ENCODE data around the gene MPDZ.
A peak's percentile ranks its signal among the peaks of the same experiment; 100 is the strongest.

MPDZ gene, protein sequence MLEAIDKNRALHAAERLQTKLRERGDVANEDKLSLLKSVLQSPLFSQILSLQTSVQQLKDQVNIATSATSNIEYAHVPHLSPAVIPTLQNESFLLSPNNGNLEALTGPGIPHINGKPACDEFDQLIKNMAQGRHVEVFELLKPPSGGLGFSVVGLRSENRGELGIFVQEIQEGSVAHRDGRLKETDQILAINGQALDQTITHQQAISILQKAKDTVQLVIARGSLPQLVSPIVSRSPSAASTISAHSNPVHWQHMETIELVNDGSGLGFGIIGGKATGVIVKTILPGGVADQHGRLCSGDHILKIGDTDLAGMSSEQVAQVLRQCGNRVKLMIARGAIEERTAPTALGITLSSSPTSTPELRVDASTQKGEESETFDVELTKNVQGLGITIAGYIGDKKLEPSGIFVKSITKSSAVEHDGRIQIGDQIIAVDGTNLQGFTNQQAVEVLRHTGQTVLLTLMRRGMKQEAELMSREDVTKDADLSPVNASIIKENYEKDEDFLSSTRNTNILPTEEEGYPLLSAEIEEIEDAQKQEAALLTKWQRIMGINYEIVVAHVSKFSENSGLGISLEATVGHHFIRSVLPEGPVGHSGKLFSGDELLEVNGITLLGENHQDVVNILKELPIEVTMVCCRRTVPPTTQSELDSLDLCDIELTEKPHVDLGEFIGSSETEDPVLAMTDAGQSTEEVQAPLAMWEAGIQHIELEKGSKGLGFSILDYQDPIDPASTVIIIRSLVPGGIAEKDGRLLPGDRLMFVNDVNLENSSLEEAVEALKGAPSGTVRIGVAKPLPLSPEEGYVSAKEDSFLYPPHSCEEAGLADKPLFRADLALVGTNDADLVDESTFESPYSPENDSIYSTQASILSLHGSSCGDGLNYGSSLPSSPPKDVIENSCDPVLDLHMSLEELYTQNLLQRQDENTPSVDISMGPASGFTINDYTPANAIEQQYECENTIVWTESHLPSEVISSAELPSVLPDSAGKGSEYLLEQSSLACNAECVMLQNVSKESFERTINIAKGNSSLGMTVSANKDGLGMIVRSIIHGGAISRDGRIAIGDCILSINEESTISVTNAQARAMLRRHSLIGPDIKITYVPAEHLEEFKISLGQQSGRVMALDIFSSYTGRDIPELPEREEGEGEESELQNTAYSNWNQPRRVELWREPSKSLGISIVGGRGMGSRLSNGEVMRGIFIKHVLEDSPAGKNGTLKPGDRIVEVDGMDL (N-terminal part only)

DNA sequence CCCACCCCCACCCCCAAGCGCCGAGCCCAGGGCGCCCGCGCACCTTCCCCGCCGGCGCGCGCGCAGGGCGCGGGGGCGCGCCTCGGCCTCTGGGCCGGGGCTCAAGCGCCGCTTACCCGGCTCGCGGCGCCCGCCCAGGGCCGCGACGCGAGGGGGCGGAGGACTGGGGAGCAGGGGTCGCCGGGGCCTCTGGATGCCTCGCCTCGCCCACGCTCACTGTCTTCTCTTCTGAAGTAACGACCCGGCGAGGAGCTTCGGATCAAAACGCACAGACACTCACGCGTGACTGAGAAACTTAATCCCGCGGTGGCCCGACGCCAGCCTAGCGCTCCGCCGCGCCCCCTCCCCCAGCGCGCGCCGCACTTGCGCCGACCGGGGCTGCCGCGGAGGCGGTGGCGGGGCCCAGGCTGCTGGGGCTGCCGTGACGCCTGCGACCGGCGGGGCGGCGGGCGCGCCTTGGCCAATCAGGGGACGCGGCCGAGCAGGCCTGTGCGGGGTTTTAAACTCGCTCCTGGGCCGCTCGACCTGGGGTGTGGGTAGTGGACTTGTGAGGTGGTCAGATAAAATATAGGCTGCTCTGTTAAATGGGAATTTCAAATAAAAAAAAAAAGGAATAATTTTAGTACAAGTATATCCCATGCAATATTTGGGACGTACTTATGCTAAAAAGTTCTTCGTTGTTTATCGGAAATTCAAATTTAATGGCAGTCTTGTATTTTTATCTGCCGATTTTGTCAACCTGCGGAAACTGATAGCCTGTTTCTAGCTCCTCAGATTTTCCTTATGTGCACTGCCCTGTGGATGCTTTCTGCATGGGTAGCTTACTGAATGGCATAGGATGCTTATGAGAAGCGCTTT, at the start of gene MPDZ:
MPDZ (minus strand) TSS at position 409 of the 858 bp plus-strand sequence. CDS start 29,377 bp downstream, outside the sequence.
- peak; percentile 49 for DNase-seq

DNA sequence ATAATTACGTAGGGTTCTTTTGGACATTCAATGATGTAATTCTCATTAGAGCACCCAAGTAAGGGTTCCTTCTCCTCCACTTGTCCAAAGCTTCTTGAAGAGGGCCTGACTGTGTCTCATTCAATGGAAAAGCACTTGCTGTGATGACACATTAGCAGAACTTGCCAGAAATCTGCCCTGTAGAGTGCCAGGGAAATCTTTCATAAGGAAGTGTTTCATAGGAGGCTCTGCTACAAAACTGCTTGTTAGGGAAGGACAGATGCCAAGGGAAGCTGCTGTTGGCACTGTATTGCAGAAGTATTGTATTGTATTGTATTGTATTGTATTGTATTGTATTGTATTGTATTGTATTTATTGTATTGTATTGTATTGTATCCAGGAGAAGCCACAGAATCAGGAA, 45.5 kb upstream of the MPDZ start:
- peak; percentile 55 for DNase-seq

DNA sequence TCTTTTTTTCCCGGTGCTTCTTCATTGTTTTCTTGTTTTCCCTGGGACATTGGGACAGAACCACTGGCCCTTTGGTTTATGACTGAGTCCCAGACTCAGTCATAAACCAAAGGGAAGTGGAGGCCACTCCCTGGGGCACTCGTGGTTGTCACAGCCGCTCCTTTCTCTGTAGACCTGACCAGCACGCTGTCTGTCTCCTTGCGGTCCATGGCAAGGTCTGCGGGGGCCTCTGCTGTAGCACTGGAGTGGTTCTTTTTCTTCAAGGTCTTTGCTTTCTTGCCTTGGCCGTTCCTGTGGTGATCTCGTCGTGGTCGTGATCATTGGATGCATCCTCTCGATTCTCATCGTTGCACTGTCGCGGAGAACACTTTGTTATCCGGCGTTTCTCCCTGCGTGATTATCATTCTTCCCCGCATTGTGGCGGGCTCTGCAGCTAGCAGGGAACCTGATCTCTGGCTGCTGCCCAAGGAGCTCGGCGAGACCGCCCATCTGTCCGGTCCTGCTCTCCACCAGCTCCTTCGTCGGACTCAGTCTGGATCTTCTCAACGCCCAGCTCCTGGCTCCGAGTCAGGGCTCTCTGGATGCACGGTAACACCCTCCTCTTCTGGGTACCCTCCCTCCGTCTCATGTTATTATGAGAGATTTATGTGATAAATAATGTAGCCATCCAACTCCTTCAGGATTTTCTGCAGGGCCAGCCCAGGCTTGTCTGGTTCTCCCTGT, 43.5 kb upstream of the MPDZ start:
- DNase-seq = no peak

DNA sequence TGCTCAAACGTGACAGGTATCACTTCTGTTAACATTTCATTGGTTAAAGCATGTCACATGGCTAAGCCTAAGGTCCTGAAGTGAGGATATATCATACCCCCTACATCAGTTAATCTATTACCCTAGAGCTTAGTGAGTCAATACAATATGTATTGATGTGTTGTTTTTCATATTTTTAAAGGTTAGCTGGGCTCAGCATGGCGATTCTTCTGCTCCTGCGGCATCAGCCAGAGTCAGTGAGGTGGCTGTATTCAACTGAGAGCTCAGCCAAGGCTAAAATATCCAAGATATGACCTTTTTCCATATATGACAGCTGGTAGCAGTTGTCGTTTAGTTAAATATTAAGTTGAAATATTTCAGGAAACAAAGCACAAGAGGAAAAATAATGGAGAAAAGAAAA, 38.5 kb upstream of the MPDZ start:
- no peak for DNase-seq

DNA sequence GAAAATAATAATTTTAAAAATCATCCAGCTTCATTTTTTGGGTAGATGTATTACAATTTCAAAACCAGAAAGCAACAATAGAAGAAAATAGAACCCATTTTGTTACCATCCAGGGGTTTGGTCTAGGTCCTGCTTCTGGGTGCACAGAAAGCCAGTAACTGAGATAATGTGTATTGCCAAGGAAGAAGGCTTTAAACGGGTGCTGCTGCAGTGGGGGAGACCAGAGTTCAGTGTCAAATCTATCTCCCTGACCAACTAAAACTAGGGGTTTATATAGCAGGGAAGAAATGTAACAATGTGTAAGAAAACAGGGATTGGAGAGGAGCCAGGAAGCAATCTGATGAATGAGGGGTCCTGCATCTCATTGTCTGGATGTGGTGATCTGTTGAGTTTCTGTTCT, 17.5 kb upstream of the MPDZ start:
- DNase-seq = no peak

DNA sequence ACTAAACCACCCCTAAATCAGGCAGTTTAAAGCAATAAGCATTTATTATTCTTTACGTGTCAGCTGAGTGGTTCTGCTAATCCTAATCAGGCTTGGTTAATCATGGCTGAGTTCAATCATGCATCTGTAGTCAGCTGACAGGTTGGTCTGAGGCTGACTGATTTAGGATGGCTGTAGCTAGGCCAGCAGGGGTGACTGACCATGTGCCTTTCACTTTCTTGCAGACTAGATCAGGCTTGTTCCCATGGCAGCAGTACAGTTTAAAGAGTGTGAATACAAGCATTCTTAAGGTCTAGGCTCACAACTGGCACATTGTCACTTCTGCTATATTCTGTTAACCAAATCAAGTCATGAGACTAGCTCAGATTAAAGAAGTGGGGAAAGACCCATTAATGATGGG, 16.1 kb upstream of the MPDZ start:
- DNase-seq = no peak

DNA sequence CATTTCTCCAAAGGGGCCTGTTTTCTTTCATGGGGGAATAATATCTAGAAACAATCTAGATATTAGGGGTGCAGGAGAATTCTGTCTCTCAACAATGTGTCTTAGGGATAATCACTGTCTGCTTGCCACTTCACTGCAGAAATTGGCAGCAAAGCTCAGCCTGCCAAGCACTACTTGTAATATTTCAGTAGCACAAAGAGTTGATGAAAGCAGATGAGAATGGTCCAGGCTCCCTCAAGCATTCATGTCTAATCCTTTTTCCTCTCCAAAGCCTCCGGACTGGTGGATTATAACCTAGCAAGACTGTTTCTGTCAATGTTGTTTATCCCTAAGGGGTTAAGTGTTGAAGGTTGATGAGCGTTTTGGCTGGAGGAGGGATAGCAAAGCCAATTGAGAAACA, 13.3 kb upstream of the MPDZ start:
- DNase-seq = no peak

DNA sequence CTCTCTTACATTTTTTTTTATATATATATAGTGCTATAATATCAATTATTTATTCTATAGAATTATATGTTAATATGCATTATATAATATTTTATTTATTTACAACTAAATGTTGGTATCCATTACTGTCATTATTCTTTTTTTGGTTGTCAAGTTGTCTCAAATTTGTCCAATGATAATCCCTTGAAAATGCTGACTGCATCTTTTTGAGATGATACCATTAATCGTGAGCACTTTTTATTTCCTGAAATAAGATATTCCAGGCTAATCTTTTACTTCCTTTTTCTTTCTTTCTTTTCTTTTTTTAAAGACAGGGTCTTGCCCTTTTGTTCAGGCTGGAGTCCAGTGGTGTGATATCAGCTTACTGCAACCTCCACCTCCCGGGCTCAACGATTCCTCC, 12.7 kb upstream of the MPDZ start:
- DNase-seq = no peak

DNA sequence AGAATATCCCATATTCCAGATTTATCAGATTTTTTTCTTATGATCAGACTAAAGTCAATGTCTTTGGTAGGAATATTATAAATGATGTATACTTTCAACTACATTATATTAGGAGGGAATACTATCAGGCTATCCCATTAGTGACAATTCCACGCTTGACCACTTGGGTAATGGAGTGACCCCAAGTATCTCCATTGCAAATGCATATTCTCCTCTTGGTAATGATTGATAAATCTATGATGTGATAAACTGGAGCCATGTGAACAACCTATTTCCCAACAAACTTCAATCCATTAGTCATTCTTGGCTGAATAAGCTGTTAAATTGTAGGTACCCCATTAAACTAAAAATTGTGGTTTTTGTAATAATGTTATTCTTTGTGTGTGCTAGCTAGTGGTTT, 12.2 kb upstream of the MPDZ start:
- no peak for DNase-seq

DNA sequence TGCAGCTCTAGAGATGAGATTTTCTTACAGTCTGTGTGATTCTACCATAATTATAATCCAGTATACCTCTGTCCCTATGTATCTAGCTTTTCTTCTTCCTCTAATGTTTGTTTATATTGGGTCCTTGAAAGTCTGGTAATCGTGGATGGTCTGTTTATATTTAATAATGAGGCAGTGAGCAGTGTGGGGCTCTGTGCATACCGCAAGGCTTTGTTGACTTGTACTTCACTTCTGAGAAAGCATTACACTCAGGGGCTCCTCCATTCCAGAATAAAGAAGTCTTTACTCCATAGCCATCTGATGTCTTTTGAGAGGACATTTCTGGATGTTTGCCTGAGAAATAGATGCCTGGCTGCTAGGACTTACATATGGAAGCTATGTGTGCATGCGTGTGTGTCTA, 4.5 kb upstream of the MPDZ start:
- DNase-seq = no peak

DNA sequence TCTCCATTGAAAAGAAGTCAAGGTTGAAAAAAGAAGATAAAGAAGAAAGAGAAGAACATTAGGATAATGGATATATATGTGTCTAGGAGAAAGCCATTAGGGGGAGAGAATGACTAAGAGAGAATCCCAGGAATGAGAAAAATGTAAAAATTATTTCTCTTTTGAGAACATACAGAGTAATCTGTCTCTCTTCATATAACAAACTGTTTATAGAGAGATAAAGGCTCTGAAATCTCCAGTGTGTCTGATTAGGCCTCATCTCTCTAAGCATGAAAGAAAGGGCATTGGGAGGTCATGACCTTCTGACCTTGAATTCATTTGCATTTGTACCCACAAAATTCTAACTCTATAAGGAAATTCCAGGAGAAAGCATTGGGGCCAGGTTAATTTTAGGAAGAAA, 3.5 kb upstream of the MPDZ start:
- DNase-seq = peak; percentile 63

DNA sequence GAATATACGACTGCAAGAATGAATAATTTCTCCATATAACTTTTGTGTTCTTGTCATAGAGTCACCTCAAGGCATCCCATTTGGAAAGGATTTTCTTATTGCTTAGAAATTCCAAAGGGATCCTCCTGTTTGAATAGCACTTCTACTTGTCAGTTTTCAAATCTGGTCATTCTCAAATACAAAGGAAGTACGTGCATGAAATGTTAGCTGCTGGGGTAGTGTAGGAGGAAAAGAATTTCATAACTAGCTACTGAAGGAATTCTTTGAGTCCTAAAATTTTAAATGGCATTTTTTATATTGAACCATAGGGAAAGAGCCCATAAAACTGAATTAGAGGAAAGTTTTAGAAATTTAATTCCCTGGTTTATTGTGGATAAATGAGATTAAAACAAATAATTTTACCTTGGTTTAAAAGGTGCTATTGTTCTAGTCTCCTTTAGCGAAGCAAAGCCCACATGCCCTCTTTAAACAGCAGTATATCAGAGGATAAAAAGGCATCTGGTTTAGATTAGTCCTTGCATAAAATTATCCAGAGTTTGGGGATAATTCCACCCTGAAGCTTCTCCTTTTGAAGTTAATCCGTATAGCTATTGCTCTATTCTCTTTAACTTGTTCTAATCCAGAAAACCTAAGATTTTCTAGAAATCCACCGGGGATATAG, 2.0 kb upstream of the MPDZ start:
- peak; percentile 35 for DNase-seq

DNA sequence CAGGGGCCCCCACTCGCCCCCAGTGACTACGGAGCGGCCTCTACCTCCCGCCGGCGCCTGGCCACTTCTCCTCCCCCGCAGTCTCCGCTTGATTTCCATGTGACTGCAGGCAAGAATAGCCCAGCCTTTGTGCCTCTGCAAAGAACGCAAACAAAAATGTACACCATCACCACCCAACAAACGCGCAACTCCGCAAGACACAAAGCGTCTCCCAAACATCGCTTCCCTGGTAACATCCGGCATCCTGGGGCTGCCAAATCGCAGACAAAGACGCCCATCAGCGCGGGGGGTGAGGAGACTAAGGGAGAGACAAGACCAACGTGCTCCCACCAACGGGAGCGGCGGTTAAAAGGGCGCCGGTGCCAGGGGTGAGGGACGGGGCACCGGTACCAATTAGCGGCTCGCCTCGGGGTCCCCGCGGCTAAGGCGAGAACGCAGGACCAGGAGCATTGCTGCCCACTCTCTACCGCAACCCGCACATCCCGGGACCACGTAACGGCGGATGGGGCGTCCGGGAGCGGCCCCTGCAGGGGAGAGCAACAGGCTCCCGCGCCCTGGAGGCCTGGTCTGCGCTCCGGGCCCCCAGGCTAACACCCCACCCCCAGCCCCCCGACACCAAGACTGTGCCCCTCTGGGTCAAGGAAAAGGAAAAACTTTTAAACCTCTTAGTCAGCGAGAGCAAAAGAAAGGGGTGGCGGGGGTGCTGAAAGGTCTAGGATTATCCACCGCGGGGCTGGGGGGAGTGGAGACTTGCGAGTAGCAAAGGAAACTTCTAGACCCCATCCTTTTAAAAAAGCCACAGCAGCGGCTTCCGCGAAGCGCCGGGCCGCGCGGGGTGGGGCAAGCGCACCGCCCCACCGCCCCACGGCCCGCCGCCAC, 885 bp downstream of the MPDZ start:
- peak; percentile 79 for DNase-seq

DNA sequence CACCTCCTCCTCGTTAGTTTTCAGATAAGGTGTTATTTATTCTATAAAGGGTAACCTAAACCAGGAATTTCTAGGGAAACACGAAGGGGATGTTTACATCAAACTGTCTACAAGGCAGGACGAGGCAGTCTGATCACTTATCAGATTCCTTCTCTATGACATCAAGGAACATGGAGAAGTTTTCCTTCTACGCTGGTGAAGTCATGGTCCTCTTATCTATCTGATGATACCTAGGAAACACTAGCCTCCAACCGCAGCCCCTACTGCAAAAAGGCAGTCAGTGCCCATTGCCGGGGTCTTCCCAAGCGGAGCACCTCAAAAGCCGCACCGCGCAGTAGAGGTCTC, 1.5 kb downstream of the MPDZ start:
- peak; percentile 82 for DNase-seq

DNA sequence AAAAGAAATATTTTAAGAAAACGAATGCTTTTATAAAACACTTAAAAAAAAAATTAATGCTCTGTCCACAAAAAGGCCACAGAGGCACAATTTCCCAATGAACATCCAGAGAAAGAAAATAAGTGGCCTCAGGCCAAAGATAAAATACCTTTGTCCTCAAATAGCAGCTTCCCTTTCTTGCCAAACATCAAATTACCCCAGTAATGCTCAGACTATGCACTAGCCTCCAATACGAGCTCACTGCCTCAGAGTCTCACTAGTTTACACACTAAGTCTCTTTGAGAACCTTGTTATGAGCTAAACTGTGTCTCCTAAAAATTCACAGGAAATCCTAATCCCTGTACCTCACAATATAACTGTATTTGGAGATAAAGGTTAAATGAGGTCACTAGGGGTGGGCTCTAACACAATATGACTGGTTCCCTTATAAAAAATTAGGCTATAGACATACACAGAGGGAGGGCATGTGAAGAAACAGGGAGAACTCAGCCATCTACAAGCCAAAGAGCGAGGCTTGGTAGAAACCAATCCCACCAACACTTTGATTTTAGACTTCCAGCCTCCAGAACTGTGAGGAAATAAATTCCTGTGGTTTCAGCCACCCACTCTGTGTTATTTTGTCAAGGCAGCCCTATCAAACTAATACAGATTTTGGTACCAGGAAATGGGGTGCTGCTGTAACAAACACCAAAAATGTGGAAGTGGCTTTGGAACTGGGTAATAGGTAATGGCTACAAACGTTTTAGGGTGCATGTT, 4.4 kb downstream of the MPDZ start:
- peak; percentile 70 for DNase-seq

DNA sequence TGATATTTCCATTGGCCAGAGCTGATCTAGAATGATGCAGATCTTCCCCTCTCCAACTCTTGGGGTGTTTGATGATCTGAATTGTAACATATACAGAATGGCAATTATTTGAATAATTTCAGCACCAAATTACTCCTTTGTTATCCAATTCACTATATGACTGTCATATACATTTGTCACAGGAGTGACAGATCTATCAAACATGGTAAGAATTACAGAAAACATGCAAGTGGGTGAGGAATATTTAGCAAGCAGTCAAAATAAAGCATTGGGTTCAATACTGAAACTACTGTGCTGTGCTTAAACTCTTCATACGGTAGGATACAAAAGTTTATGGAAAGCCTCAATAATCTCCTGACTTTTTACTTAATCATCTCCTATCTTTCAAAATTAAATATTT, 8.8 kb downstream of the MPDZ start:
- no peak for DNase-seq

DNA sequence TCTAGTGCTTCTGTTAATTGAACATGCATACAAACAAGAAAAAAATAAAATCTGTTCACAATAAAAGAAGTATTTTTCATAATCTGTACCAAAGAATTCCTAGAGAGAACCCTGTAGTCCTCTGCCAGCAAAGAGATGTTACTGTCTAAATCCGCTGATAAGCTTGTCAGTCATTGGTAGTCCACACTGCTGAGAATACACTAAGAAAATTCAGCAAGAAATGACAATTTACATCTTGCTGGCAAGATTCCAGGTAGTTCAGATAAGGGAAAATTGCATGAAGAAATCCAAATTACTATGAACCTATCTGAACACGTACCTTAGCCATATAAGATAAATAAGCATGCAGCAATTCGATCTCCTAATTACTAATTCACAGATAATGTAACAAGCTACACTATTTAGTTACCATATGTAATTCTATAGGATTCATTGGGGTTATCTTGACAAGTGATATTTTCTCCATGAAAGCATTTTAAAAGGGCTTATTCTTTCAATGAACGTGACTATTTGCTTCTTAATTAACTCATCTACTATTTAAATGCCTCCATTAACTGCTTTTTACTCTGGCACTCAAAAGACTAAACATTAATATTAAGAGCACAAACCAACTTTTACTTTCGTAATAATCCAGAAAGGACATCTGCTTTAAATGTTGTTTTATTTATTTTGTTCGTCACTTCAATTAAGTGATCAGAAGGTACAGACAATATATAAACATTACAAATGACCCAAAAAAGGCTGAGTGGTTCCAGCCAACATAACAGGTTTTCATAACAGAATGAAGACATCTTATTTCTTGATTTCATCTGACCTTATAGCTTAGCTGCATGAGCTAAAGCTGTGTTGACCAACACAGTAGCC, 9.7 kb downstream of the MPDZ start:
- DNase-seq = peak; percentile 47

DNA sequence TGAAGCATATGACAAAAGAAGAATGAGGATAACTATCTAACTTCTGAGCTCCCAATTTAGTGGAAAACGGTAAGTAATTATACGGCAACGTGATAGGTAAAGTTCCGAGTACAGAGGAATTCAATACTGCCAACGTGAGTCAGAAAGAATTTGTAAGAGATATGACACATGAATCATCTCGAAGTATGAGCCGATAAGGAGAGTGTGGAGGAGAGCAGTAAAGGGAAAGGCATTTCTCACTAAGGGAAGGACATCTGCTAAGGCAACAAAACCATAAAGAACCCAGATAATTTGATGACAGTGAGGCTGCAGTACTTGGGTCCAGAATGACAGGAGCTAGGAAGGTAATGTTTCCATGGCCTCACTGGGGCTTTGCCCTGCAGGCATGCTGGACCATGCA, 11.0 kb downstream of the MPDZ start:
- DNase-seq = peak; percentile 97

Data from NCI-H226 (cell line).